Activated T-cell treated with anti-CD3 and anti-CD28 coated beads, Interleukin-2, amount 50 U/mL, for 4 hours (primary cell): Measurements from ENCODE around the gene SMIM29. TPM values are rescaled to one million over a fixed set of nuclear protein-coding genes. Genes with fewer than 3 reads are reported as not detected.
A peak's percentile ranks its signal among the peaks of the same experiment; 100 is the strongest.

Experiments used
- ATAC-seq, 2 donors: fragments of 200-7000 bp; cut with Tn5 transposase; one replicate each; pipeline ENCODE4 v1.10.0; 2021
- DNase-seq: peaks from one replicate; pipeline ENCODE4 v3.0.0-alpha.2; 2020
- H3K27me3 Mint-ChIP-seq: one replicate; pipeline ENCODE4 v1.8.0; 2021; ENCODE audit warnings: low read depth, mixed read lengths
- H3K36me3 Mint-ChIP-seq: one replicate; pipeline ENCODE4 v1.8.0; 2022; ENCODE audit warnings: mixed read lengths; ENCODE audit not compliant: insufficient read depth
- H3K4me1 Mint-ChIP-seq: one replicate; pipeline ENCODE4 v1.8.0; 2021; ENCODE audit warnings: low read depth, mixed read lengths
- H3K4me3 Mint-ChIP-seq: one replicate; pipeline ENCODE4 v1.8.0; 2021; ENCODE audit warnings: mild to moderate bottlenecking, moderate library complexity, mixed read lengths
- H3K9me3 Mint-ChIP-seq: one replicate; pipeline ENCODE4 v1.8.0; 2021; ENCODE audit warnings: mixed read lengths
- total RNA-seq, 3 donors: library from RNA; stranded (reverse); gene quantifications; one replicate each; pipeline ENCODE4 v1.2.1, GENCODE V29; 2021

Gene SMIM29
- total RNA-seq, 3 donors from 2014 or later: 12.3 to 14.9 (median 13.0) TPM

DNA sequence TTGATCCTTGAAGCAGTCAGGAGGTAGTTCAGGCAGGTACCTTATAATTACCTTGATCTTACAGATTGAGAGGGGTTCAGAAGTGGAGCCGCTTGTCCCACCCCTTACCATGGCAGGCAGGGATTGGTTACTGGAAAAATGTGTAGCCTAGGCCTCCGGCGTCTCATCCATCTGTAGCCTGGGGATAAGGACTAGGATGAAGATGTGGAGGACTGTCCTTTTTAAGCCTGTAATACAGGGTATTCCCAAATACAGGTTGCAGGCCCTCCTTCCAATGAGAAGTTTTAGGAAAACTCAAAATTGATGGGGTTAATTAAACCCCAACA, 9.3 kb downstream of the SMIM29 start:
- H3K4me3 Mint-ChIP-seq: peak overlapping the region; percentile 84
- ATAC-seq (no peak), DNase-seq (no peak)
- H3K27me3 Mint-ChIP-seq: no peaks in the 10 kb centered on the region
- H3K4me1 Mint-ChIP-seq: peaks cover 62% of the 10 kb centered on the region
- H3K9me3 Mint-ChIP-seq: no peaks in the 10 kb centered on the region
- peaks cover 40% of the 10 kb centered on the region for H3K36me3 Mint-ChIP-seq

DNA sequence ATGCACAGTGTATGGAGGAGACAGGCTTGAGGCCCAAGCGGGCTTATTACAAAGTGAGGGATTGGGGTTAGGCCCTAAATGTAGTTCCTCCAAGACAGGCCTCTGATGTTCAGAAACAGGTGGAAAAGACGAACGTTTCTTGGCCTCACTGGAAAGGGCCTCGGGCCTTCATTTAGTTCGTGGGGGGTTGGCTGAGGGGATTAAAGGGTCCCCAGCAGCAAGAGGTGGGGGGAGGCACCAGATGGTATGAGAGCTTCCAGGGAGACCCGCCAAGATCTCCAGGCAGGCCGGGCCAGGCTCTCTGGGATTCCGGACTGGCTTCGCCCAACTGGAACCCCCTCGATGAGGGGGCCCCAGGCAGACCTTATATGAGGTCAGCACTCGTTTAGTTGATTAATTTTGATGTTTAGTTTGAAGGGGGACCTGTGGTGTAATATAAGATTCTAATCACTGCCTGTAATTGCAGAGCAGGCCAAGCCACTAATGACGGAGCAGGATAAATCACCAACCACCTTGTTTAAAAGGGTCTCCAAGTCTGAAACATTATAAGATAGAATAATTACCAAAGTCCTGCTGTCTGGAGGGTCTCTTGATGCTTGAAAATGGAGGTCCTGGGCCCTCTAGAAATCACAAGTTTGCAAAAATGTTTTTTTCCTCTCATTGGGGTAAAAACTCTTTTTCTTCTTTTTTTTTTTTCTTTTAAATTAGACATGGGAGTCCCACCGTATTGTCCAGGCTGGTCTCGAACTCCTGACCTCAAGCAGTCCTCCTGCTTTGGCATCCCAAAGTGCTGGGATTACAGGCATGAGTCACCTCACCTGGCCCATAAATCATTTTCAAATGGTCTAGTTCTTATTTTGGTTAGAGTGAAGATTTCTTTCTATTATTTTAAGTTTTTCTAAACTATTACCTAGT, 10.0 kb downstream of the SMIM29 start:
- H3K9me3 Mint-ChIP-seq: no peaks in the 10 kb centered on the region
- peak overlapping the region; percentile 84 for H3K4me3 Mint-ChIP-seq
- peaks cover 38% of the 10 kb centered on the region for H3K36me3 Mint-ChIP-seq
- ATAC-seq (no peak), DNase-seq (no peak)
- H3K27me3 Mint-ChIP-seq: no peaks in the 10 kb centered on the region
- H3K4me1 Mint-ChIP-seq: peaks cover 64% of the 10 kb centered on the region

DNA sequence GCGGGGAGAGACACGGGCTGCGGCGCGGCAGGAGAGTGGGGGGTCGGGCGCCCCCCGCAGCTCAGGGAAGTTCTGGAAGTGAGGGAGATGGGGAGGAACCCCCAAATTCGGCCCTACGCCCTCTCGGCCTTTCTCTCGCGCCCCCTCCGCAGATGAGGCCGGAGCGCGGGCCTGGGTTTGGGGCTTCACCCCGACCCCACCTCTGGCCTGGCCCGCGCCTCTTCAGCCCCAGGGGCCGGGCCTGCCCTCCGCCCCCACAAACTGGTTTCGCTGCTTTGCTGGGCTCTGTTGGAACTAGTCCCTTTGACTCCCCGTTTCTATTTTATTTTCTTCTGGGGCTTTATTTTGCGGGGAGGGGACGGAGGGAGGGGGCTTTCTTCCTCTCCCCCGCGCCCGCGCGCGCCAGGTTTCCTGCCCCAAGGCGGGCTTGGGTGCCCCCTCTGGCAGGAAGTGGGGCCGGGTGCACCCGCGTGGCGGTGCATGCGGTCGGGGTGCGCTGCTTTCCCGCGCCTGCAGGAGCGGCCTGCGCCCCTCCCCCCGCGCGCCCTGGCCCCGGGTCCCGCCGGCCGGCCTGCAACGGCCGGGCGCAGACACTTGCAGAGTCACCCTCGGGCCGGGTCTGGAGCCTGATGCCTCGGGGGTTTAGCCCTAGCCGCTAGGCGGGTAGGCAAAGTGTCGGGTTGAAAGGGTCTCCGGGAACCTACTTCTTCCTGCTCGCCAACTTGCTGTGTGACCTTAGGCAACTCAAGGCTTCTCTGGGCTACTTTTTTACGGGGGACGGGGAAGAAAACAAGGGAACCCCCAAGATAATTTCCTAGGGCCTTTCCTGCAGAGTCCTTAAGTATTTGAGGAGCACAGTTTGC, 10.9 kb downstream of the SMIM29 start:
- Mint-ChIP-seq H3K36me3 (peaks cover 32% of the 10 kb centered on the region), H3K4me1 (peaks cover 56% of the 10 kb centered on the region), H3K9me3 (no peaks in the 10 kb centered on the region), H3K4me3 (peak overlapping the region; percentile 86), H3K27me3 (no peaks in the 10 kb centered on the region)
- DNase-seq (peak; percentile 69), ATAC-seq (peak; percentile 32 to 33)

DNA sequence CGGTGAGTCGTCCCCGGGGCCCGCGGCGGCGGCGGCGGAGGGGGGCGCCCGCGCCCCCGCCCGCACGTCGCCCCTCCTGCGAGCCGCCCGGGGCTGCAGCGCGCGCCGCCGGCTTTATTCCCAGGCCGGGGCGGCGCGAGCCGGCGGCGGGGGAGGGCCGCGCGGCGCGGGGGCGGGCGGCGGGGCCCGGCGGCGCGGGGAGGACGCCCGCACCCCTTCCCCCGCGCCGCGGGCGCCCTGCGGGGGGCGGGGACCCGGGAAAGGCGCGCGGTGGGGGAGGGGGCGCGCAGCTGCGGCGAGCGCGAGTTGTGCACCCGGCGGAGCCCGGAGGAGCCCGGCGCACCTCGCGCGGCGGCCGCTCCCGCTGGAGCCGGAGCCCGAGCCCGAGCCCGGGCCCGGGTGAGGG, 11.5 kb downstream of the SMIM29 start:
- no peak overlapping the region for H3K4me3 Mint-ChIP-seq
- no peaks in the 10 kb centered on the region for H3K27me3 Mint-ChIP-seq
- H3K4me1 Mint-ChIP-seq: peaks cover 50% of the 10 kb centered on the region
- DNase-seq (peak; percentile 28), ATAC-seq (peak; percentile 9 to 24)
- H3K36me3 Mint-ChIP-seq: peaks cover 27% of the 10 kb centered on the region
- no peaks in the 10 kb centered on the region for H3K9me3 Mint-ChIP-seq

DNA sequence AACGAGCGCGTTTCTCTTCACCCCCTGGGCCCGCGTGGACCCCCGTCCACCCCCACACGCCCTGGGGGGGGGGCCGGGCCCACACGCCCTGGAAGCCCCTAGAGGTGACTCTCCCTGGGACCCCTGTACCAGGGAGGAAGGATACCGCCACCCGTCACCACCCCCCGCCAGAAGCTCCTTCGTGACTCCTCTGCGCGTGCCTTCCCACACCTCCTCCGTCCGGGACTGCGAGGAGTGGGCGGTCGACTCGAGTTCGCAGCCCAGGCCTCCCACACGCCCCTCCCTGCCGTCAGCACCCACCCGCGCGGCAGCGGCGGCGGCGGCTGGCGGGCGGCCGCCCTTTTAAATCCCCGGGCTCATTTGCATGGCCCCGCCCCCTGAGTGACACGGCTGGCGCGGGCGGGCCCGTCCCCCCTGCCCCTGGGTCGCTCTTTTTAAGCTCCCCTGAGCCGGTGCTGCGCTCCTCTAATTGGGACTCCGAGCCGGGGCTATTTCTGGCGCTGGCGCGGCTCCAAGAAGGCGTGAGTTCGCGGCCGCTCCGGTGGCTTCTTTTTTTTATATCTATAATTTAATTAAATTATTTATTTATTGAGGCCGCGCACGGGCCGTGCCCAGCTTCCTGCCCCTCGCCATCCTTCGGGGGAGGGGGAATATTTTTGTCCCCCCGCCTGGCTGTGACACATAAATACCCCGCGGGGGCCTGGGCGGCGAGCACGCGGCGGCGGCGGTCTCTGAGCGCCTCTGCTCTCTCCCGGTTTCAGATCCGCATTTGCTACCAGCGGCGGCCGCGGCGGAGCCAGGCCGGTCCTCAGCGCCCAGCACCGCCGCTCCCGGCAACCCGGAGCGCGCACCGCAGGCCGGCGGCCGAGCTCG, 12.1 kb downstream of the SMIM29 start, which contains the start of gene HMGA1:
HMGA1 (plus strand) TSS at position 431 of the 873 bp plus-strand sequence. CDS start 3,908 bp downstream, outside the sequence.
- Mint-ChIP-seq H3K4me1 (peaks cover 43% of the 10 kb centered on the region), H3K4me3 (peak within 1 kb of the TSS; percentile 86), H3K27me3 (no peaks in the 10 kb centered on the region), H3K36me3 (peaks cover 21% of the 10 kb centered on the region), H3K9me3 (no peaks in the 10 kb centered on the region)
- ATAC-seq (peak; percentile 61 to 68), DNase-seq (peak; percentile 93)

DNA sequence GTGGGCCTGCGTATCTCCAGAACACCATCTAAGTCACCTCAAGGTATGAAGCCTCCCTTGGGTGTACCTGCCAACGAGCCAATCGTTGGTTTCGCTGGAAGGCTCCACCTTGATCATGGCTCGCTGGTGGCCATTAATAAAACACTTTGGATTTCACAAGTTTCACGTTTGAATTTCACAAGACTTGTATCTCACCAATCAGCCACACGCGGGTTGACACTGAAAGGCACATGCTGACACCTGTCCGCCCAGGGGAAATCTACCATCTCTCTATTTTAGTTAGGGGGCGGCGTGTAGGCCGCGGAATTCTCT, 12.7 kb downstream of the SMIM29 start:
- Mint-ChIP-seq H3K36me3 (peaks cover 15% of the 10 kb centered on the region), H3K4me3 (peak overlapping the region; percentile 83), H3K9me3 (no peaks in the 10 kb centered on the region), H3K27me3 (no peaks in the 10 kb centered on the region), H3K4me1 (peaks cover 37% of the 10 kb centered on the region)
- DNase-seq (no peak), ATAC-seq (peak; percentile 19 to 32)

DNA sequence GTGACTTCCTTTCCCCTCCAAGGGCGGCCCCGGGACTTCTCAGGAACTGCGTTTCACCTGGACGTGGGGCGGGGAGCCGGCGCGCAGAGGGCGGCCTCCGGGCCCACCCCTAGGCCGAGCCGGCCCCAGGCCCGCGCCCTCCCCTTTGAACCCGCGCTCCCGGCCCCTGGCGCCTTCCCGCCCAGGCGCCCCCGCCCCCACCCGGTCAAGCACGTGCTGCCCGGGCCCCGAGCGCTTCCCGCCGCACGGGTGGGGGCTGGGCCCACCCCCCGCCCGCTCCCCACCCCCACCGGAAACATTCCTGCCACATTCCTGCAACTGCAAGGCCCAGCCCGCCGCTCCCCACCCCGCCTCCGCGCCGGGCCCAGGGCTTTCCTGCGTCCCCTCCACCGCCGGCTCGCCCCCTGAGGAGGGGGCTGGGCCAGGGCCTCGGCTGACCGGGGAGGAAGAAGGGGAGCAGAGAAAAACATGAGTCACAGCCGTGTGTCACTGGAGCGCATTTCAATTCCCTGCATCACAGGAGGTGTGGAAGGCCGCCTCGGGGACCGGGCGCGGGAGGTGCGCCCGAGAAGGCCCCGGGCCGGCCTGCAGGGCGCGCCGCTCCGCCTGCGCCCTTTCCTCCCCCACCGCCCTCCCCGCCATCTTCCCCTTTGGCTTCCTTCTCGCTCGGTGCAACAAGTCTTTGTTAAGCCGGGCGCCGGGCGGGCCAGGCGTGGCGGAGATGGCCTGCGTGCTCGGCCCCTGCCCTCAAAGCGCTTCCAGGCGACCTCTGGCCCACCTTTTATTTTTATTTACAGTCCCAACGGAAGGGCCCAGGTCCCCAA, 13.3 kb downstream of the SMIM29 start:
- DNase-seq: peak; percentile 69
- peaks cover 13% of the 10 kb centered on the region for H3K36me3 Mint-ChIP-seq
- no peaks in the 10 kb centered on the region for H3K9me3 Mint-ChIP-seq
- peaks cover 32% of the 10 kb centered on the region for H3K4me1 Mint-ChIP-seq
- peak overlapping the region; percentile 83 for H3K4me3 Mint-ChIP-seq
- peak; percentile 56 to 63 for ATAC-seq
- H3K27me3 Mint-ChIP-seq: no peaks in the 10 kb centered on the region

DNA sequence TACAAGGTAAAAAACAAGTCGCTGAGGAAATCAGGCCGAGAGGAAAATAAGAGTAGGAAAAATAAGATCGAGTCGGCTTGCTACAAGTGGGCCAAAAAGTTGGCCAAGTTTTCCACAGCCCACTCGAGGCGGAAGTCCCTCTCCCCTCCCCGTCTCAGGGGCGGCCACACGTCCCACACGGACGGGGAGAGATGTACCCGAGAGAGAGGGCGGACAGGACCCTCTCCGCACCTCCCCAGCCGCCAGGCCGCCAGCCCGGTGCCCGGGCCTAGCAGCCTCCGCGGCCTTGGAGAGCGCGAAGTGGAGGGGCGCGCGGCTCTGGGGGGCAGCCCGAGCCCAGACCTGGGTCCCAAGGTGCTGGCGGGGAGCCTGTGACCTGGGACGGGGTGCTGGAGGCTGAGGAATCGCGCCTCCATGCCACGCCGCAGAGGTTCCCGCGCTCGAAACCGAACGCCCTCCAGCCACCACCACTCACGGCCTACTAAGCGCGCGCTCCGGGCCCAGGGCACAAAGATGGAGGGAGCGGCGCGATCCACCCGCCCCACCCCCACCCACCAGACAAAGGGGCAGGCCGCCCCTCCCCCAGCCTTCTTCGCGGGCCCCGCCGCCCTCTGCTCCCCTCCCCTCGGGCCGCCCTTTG, 14.0 kb downstream of the SMIM29 start:
- Mint-ChIP-seq H3K27me3 (no peaks in the 10 kb centered on the region), H3K4me1 (peaks cover 26% of the 10 kb centered on the region), H3K36me3 (peaks cover 11% of the 10 kb centered on the region), H3K4me3 (peak overlapping the region; percentile 8), H3K9me3 (no peaks in the 10 kb centered on the region)
- ATAC-seq (no peak), DNase-seq (no peak)

DNA sequence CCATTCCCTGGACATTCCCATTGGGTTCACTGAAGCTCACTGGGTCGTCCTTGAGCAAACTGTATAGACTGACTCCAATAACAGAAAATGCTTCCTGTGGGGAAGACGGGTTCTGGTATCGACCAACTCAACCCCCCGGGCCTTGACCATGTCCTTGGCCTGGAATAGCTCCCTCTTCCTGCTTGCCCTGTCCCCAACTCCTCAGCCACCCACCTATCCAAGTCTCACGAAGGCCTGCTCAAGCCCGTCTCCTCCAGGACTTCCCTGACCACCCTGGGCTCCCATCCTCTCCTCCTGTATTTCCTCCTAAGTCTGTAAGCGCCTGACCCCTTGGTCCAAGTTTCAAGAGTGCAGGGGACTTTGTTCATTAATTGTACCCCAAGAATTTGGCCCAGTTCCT, 14.9 kb downstream of the SMIM29 start:
- H3K4me1 Mint-ChIP-seq: peaks cover 20% of the 10 kb centered on the region
- H3K9me3 Mint-ChIP-seq: no peaks in the 10 kb centered on the region
- H3K4me3 Mint-ChIP-seq: no peak overlapping the region
- ATAC-seq: no peak
- peaks cover 7% of the 10 kb centered on the region for H3K36me3 Mint-ChIP-seq
- H3K27me3 Mint-ChIP-seq: no peaks in the 10 kb centered on the region
- no peak for DNase-seq

DNA sequence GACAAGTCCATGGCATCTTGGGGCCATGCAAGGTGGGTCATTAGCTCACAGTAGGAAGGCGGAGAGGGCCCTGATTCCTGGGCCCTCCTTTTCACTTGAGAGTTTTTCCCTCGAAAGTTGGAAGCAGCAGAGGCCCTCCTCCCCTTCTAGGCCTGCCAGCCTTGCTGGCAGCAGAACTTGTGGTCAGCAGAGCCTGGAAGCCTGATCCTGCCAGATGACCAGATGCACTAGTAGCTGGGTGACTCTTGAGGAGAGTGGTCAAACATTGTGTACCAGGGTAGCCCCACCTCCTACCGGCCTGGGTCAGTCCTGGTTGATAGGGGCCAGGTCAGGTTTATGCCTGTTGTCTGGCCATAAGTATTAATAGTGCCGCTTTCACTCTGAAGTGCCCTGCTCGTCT, 15.9 kb downstream of the SMIM29 start:
- Mint-ChIP-seq H3K36me3 (no peaks in the 10 kb centered on the region), H3K4me1 (peaks cover 13% of the 10 kb centered on the region), H3K4me3 (no peak overlapping the region), H3K27me3 (no peaks in the 10 kb centered on the region), H3K9me3 (no peaks in the 10 kb centered on the region)
- DNase-seq (no peak), ATAC-seq (no peak)

DNA sequence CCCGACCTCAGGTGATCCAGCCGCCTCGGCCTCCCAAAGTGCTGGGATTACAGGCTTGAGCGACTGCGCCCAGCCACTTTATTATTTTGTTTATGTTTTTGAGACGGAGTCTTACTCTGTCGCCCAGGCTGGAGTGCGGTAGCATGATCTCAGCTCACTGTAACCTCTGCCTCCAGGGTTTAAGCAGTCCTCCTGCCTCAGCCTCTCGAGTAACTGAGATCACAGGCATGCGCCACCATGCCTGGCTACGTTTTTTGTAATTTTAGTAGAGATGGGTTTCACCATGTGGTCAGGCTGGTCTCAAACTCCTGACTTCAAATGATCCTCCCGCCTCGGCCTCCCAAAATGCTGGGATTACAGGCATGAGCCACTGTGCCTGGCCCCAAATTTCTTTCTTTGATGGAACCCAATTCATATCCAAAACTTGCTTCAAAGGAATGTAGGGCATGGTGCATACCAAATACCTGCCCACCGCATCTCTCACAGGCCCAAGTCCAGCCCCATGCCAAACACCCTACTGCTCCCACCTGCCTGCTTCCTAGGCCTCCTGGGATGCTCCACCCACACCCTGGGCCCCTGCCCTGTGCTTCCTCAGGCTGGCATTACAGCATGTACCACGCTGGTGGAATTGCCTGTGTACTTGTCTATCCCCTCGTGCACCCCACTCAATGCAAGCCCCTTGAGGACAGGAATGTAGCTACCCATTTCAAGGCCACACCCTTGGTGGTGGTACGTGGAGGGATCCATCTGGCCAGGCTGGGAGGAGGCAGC, 17.1 kb downstream of the SMIM29 start:
- no peaks in the 10 kb centered on the region for H3K9me3 Mint-ChIP-seq
- H3K4me3 Mint-ChIP-seq: no peak overlapping the region
- no peaks in the 10 kb centered on the region for H3K36me3 Mint-ChIP-seq
- peaks cover 20% of the 10 kb centered on the region for H3K4me1 Mint-ChIP-seq
- no peaks in the 10 kb centered on the region for H3K27me3 Mint-ChIP-seq
- ATAC-seq (no peak), DNase-seq (no peak)

DNA sequence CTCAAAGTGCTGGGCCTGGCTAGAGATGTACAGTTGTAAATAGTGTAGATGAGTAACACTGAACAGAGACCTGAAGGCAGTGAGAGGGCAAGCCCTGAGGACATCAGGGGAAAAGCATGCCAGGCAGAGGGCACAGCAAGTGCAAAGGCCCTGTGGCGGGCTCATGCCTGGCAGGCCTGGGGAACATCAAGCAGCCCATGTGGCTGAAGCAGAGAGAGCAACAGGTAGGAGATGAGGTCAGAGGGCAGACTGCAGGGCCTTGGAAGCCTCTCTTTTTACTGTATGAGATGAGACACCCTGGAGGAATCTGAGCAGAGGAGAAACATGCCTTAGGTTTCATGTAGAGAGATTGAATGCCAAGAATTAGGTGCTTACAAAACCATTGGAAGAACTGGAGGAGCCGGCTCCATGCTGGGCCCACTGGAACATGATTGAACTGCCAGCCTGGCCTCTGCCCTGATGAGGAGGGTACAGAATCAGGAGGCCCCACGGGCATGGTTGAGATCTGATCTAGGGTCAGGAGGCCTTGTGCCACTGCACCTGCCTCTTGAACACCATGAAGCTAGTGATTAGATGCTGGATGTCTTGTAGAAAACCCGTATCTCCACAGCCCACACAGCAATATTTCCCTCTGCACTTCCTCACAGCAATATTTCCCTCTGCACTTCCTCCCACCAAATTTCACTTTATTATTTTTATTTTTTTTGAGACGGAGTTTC, 18.0 kb downstream of the SMIM29 start:
- H3K9me3 Mint-ChIP-seq: no peaks in the 10 kb centered on the region
- no peaks in the 10 kb centered on the region for H3K36me3 Mint-ChIP-seq
- H3K27me3 Mint-ChIP-seq: no peaks in the 10 kb centered on the region
- no peak for DNase-seq
- H3K4me1 Mint-ChIP-seq: peaks cover 16% of the 10 kb centered on the region
- no peak for ATAC-seq
- H3K4me3 Mint-ChIP-seq: no peak overlapping the region
